Measurements from ENCODE around the gene CEP41. TPM values are rescaled to one million over a fixed set of nuclear protein-coding genes. Genes with fewer than 3 reads are reported as not detected.
A peak's percentile ranks its signal among the peaks of the same experiment; 100 is the strongest.

The CEP41 gene
- total and polyA plus RNA-seq, 2 of the 13 experiments (the other 11 are each of a cell fraction or from before 2014, with no cell fraction given): 8.7 to 9.0 TPM

- TF ChIP-seq E2F5 (CRISPR knock-in tag; conservative IDR thresholded peaks at IDR 0.05): peak; percentile 50; the same call in 1 of the 2 replicates
- peak; percentile 40 for TF ChIP-seq AGO2 (optimal IDR thresholded peaks at IDR 0.05; ENCODE audit: low read depth, low read length)
- TF ChIP-seq ZZZ3 (CRISPR knock-in tag; IDR thresholded peaks at IDR 0.05; ENCODE audit: borderline replicate concordance): 0 out of 2 replicates have a peak, but pooled peaks have one; percentile 10
- 0 out of 2 replicates have a peak, but pooled peaks have one; percentile 39 for TF ChIP-seq MIER3 (CRISPR knock-in tag; IDR thresholded peaks at IDR 0.05; ENCODE audit: borderline replicate concordance)
- 0 out of 2 replicates have a peak, but pooled peaks have one; percentile 60 for TF ChIP-seq ZNF335 (CRISPR knock-in tag; IDR thresholded peaks at IDR 0.05)
- no peak for TF ChIP-seq ZFP36 (IDR thresholded peaks at IDR 0.05; ENCODE audit: borderline replicate concordance, low read depth, low read length, partially characterized antibody)
- TF ChIP-seq ZNF839 (CRISPR knock-in tag; IDR thresholded peaks at IDR 0.05; ENCODE audit: borderline replicate concordance): 0 out of 2 replicates have a peak, but pooled peaks have one; percentile 57
- peak; percentile 64; the same call in 1 of the 2 replicates for TF ChIP-seq CCDC6 (CRISPR knock-in tag; IDR thresholded peaks at IDR 0.05)
- no peak for TF ChIP-seq HNF4G (IDR thresholded peaks at IDR 0.05; ENCODE audit: borderline replicate concordance, low read depth, low read length)
- TF ChIP-seq HNF4G (CRISPR knock-in tag; IDR thresholded peaks at IDR 0.05; ENCODE audit: borderline replicate concordance, low read depth): peak; percentile 77; the same call in 1 of the 2 replicates
- no peak for TF ChIP-seq EP300 (IDR thresholded peaks at IDR 0.05; ENCODE audit: low read depth in 2 of 2, low read length in 2 of 2)
- TF ChIP-seq EP300 (CRISPR knock-in tag; IDR thresholded peaks at IDR 0.05; ENCODE audit: borderline replicate concordance): no peak; the same call in 1 of the 2 replicates
- peak; percentile 68 for TF ChIP-seq PHF8 (CRISPR knock-in tag; IDR thresholded peaks at IDR 0.05)
- peak; percentile 56 for TF ChIP-seq ASH2L (IDR thresholded peaks at IDR 0.05; ENCODE audit: insufficient read length, low read depth, low read length)
- peak; percentile 73; the same call in 1 of the 2 replicates for TF ChIP-seq ZBTB43 (CRISPR knock-in tag; conservative IDR thresholded peaks at IDR 0.05)
- TF ChIP-seq JUN (CRISPR knock-in tag; IDR thresholded peaks at IDR 0.05): no peak
- TF ChIP-seq KLF15 (CRISPR knock-in tag; IDR thresholded peaks at IDR 0.05; ENCODE audit: borderline replicate concordance): 0 out of 2 replicates have a peak, but pooled peaks have one; percentile 0
- no peak for TF ChIP-seq HBP1 (CRISPR knock-in tag; IDR thresholded peaks at IDR 0.05; ENCODE audit: low read depth)
- peak; percentile 41 for TF ChIP-seq TEAD3 (CRISPR knock-in tag; optimal IDR thresholded peaks at IDR 0.05; ENCODE audit: borderline replicate concordance)
- TF ChIP-seq ZNF136 (CRISPR knock-in tag; IDR thresholded peaks at IDR 0.05; ENCODE audit: low read depth): 0 out of 2 replicates have a peak, but pooled peaks have one; percentile 75
- peak; percentile 44 for TF ChIP-seq FOXP4 (CRISPR knock-in tag; IDR thresholded peaks at IDR 0.05)
- TF ChIP-seq NONO (IDR thresholded peaks at IDR 0.05): no peak
- peak; percentile 81 for TF ChIP-seq NONO (CRISPR knock-in tag; conservative IDR thresholded peaks at IDR 0.05)
Measured at GRCh38 chr7:130486114-130486953, 45.5 kb upstream of the CEP41 start (continued).

Data from HepG2 (cell line).